ENCODE results near the gene PALM. TPM values are rescaled to one million over a fixed set of nuclear protein-coding genes. Genes with fewer than 3 reads are reported as not detected.

The PALM gene
- total and polyA plus RNA-seq, 9 of the 15 experiments (the other 6 are each of a cell fraction or from before 2014, with no cell fraction given) = 0.04 to 6.6 (median 1.7) TPM

- 0 out of 2 replicates have a peak, but pooled peaks have one; percentile 33 for TF ChIP-seq ZBTB40 (IDR thresholded peaks at IDR 0.05)
- TF ChIP-seq ZBTB40 (CRISPR knock-in tag; IDR thresholded peaks at IDR 0.05) = no peak
- TF ChIP-seq MLLT1 (IDR thresholded peaks at IDR 0.05) = 0 out of 4 replicates have a peak, but pooled peaks of 1 of the 2 experiments have one; percentile 45
- TF ChIP-seq JUND (IDR thresholded peaks at IDR 0.05; ENCODE audit: borderline replicate concordance, low read depth, low read length) = 0 out of 2 replicates have a peak, but pooled peaks have one; percentile 20
- TF ChIP-seq JUND (tag; IDR thresholded peaks at IDR 0.05; ENCODE audit: borderline replicate concordance, low read depth, low read length) = peak; percentile 12; the same call in 1 of the 3 replicates
- no peak for TF ChIP-seq ZNF444 (CRISPR knock-in tag; IDR thresholded peaks at IDR 0.05)
- no peak for TF ChIP-seq NCOA4 (IDR thresholded peaks at IDR 0.05; ENCODE audit: partially characterized antibody)
- no peak for TF ChIP-seq MAFG (tag; conservative IDR thresholded peaks at IDR 0.05)
- no peak for TF ChIP-seq STAT5A (IDR thresholded peaks at IDR 0.05; ENCODE audit: borderline replicate concordance, low read length)
- TF ChIP-seq ZBTB43 (CRISPR knock-in tag; IDR thresholded peaks at IDR 0.05) = no peak
- no peak for TF ChIP-seq ZNF589 (CRISPR knock-in tag; IDR thresholded peaks at IDR 0.05; ENCODE audit: low read depth)
- TF ChIP-seq ZNF175 (CRISPR knock-in tag; IDR thresholded peaks at IDR 0.05; ENCODE audit: low read depth) = 0 out of 2 replicates have a peak, but pooled peaks have one; percentile 36
- peak; percentile 77 for TF ChIP-seq GABPB1 (CRISPR knock-in tag; IDR thresholded peaks at IDR 0.05)
- TF ChIP-seq ZNF398 (CRISPR knock-in tag; IDR thresholded peaks at IDR 0.05) = no peak
These were observed 62.6 kb downstream of the PALM start (continued) for GRCh38 chr19:771332-771785.

Measured in K562 (cell line).